Neural cell (in vitro differentiated cells): ENCODE results near the gene R3HDM4. TPM values are rescaled to one million over a fixed set of nuclear protein-coding genes. Genes with fewer than 3 reads are reported as not detected.

Experiments
- H2AFZ ChIP-seq: fragments of 200-600, 300-800 bp; sonication (generic), shearing (Covaris generic); 2 replicates; pipeline ENCODE4 v1.6.0; 2014; ENCODE audit warnings: low read depth, mild to moderate bottlenecking, antibody characterized with exemption, low read length, moderate library complexity
- H3F3A ChIP-seq: fragments of 200-600 bp; shearing (Covaris generic); 2 replicates; pipeline ENCODE4 v1.6.1; 2016; ENCODE audit warnings: mild to moderate bottlenecking, moderate library complexity, mixed read lengths, antibody characterized with exemption, low read length; ENCODE audit not compliant: insufficient read depth, poor library complexity, severe bottlenecking
- H3K27ac ChIP-seq: fragments of 200-600, 300-800 bp; sonication (generic), shearing (Covaris generic); 2 replicates; pipeline ENCODE4 v1.5.1; 2014; ENCODE audit warnings: mild to moderate bottlenecking, low read length, moderate library complexity
- H3K27me3 ChIP-seq: fragments of 300-800, 200-600 bp; sonication (generic), shearing (Covaris generic); 2 replicates; pipeline ENCODE4 v1.6.0; 2014; ENCODE audit warnings: mild to moderate bottlenecking, low read depth, low read length, moderate library complexity; ENCODE audit not compliant: insufficient read depth
- H3K36me3 ChIP-seq: fragments of 300-800, 200-600 bp; sonication (generic), shearing (Covaris generic); 2 replicates; pipeline ENCODE4 v1.5.1; 2014; ENCODE audit warnings: mild to moderate bottlenecking, antibody characterized with exemption, low read length, moderate library complexity; ENCODE audit not compliant: insufficient read depth
- H3K4me2 ChIP-seq: fragments of 300-800, 200-600 bp; sonication (generic), shearing (Covaris generic); 2 replicates; pipeline ENCODE4 v1.6.0; 2014; ENCODE audit warnings: mild to moderate bottlenecking, low read length
- H3K4me3 ChIP-seq: fragments of 300-800, 200-600 bp; sonication (generic), shearing (Covaris generic); 2 replicates; pipeline ENCODE4 v1.5.1; 2014; ENCODE audit warnings: mild to moderate bottlenecking, low read length, moderate library complexity
- H3K79me2 ChIP-seq: fragments of 200-600 bp; shearing (Covaris generic); replicated peaks from 2 replicates; pipeline ENCODE4 v1.6.0; 2014; ENCODE audit warnings: mild to moderate bottlenecking, low read length, moderate library complexity; ENCODE audit not compliant: insufficient read depth
- H3K9ac ChIP-seq: fragments of 300-800, 200-600 bp; sonication (generic), shearing (Covaris generic); 2 replicates; pipeline ENCODE4 v1.6.1; 2016; ENCODE audit warnings: mild to moderate bottlenecking, low read length, mixed read lengths
- H3K9me2 ChIP-seq: fragments of 200-600 bp; shearing (Covaris generic); 2 replicates; pipeline ENCODE4 v1.6.1; 2016; ENCODE audit warnings: mild to moderate bottlenecking, low read length, mixed read lengths; ENCODE audit not compliant: insufficient read depth
- H3K9me3 ChIP-seq: fragments of 200-600, 300-800 bp; sonication (generic), shearing (Covaris generic); 2 replicates; pipeline ENCODE4 v1.6.1; 2016; ENCODE audit warnings: mild to moderate bottlenecking, mixed run types, low read length, moderate library complexity, mixed read lengths
- H4K20me1 ChIP-seq: fragments of 200-600 bp; shearing (Covaris generic); 2 replicates; pipeline ENCODE4 v1.6.1; 2016; ENCODE audit warnings: mild to moderate bottlenecking, mixed run types; ENCODE audit not compliant: insufficient read depth
- CTCF ChIP-seq: fragments of 450-650 bp; IDR thresholded peaks from 2 replicates; pipeline ENCODE4 v1.5.1; 2014; ENCODE audit warnings: antibody characterized with exemption, mild to moderate bottlenecking, moderate library complexity; ENCODE audit not compliant: poor library complexity, severe bottlenecking
- EP300 ChIP-seq: fragments of 450-650 bp; conservative IDR thresholded peaks from 2 replicates; pipeline ENCODE4 v1.6.1; 2014; ENCODE audit warnings: antibody characterized with exemption, mild to moderate bottlenecking, moderate library complexity; ENCODE audit not compliant: poor library complexity, severe bottlenecking
- EZH2 ChIP-seq: fragments of 200-600, 300-800 bp; shearing (Covaris generic), sonication (generic); IDR thresholded peaks from 2 replicates; pipeline ENCODE4 v1.6.1; 2014; ENCODE audit warnings: antibody characterized with exemption, low read length, borderline replicate concordance, mild to moderate bottlenecking; ENCODE audit not compliant: insufficient read depth, poor library complexity, severe bottlenecking
- MXI1 ChIP-seq: fragments of 450-650 bp; conservative IDR thresholded peaks from 2 replicates; pipeline ENCODE4 v1.6.1; 2014; ENCODE audit warnings: antibody characterized with exemption, mild to moderate bottlenecking; ENCODE audit not compliant: poor library complexity, severe bottlenecking
- POLR2AphosphoS5 ChIP-seq: IDR thresholded peaks from 2 replicates; pipeline ENCODE4 v1.6.1; 2012
- RAD21 ChIP-seq: fragments of 450-650 bp; conservative IDR thresholded peaks from 2 replicates; pipeline ENCODE4 v1.6.1; 2014; ENCODE audit warnings: antibody characterized with exemption, mild to moderate bottlenecking, moderate library complexity
- REST ChIP-seq: IDR thresholded peaks from 2 replicates; pipeline ENCODE4 v1.6.1; 2012; ENCODE audit warnings: borderline replicate concordance
- SMC3 ChIP-seq: fragments of 450-650 bp; conservative IDR thresholded peaks from 2 replicates; pipeline ENCODE4 v1.6.1; 2014; ENCODE audit warnings: antibody characterized with exemption, mild to moderate bottlenecking, moderate library complexity; ENCODE audit not compliant: poor library complexity
- TAF1 ChIP-seq: IDR thresholded peaks from 2 replicates; pipeline ENCODE4 v1.6.1; 2012; ENCODE audit warnings: low read depth
- polyA plus RNA-seq: library from polyadenylated mRNA; depleted of rRNA; stranded (reverse); fragments of >200 nt; gene quantifications from 2 replicates; pipeline ENCODE4 v1.2.3, GENCODE V29; 2014

The R3HDM4 gene
- polyA plus RNA-seq, 1 donor from 2014 or later = 51.2 TPM

GRCh38 chr19:870314-870713 lies 42.7 kb downstream of the R3HDM4 start:
- no peak overlapping the region for H3K9ac ChIP-seq
- TF ChIP-seq SMC3 = no peak
- TF ChIP-seq RAD21 = no peak
- TF ChIP-seq POLR2AphosphoS5 = no peak
- no peak for TF ChIP-seq EP300
- no peak for TF ChIP-seq CTCF
- TF ChIP-seq REST = no peak
- no peak for TF ChIP-seq TAF1
- no peak for TF ChIP-seq MXI1
- no peak overlapping the region for H3K4me2 ChIP-seq
- no peak overlapping the region for H3K4me3 ChIP-seq
- H3F3A ChIP-seq = no peaks in the 10 kb centered on the region
- no peaks in the 10 kb centered on the region for H3K36me3 ChIP-seq
- no peaks in the 10 kb centered on the region for H3K79me2 ChIP-seq
- no peaks in the 10 kb centered on the region for H3K27me3 ChIP-seq
- H2AFZ ChIP-seq = no peak overlapping the region
- H3K9me2 ChIP-seq = no peaks in the 10 kb centered on the region
- no peaks in the 10 kb centered on the region for H3K9me3 ChIP-seq
- no peak overlapping the region for H3K27ac ChIP-seq
- no peaks in the 10 kb centered on the region for H4K20me1 ChIP-seq

DNA sequence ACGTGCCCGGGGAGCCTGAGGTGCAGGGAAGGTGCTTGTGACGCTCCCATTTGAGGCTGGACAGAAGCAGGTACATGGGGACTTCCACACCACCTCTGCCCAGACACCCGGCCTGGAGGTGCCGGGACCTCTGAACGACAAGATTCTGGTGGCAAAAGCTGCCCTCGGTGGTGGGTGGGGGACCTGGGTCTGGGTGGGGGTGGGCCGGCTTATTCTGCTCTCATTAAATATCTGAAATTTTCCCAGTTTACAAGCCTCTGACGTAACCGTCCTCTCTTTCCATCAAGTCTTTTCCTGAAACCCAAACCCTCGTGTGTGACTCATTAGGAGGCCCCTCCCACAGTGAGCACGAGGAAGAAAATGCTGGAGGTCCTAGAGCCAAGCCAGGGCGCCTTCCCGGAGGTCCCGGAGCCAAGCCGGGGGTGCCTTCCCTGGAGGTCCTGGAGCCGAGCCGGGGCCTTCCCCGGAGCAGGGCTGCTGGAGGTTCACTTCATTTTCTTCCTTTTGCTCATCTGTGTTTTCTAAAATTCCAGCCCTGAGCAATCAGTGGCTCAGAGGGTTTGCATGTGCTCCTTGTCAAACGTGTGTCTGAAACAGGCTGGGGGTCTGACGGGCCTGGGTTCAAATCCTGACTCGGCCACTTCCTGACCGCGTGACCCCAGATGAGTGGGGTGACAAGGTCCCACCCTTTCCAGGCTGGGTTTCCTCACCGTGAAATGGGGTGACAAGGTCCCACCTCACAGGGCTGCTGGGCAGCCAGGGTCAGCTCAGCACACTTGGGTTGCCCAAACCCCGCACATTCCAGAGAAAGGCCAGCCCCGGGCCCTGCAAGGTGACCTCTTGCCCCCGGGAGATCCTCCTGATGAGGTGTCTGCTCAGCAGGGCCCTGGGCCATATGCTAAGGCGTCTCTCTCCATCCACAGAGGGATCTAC lies 43.5 kb downstream of the R3HDM4 start:
- Histone ChIP-seq H3K4me3 (no peak overlapping the region), H3K9ac (no peak overlapping the region), H4K20me1 (no peaks in the 10 kb centered on the region), H2AFZ (no peak overlapping the region), H3K4me2 (no peak overlapping the region), H3K79me2 (no peaks in the 10 kb centered on the region), H3F3A (no peaks in the 10 kb centered on the region), H3K27ac (no peak overlapping the region), H3K9me2 (no peaks in the 10 kb centered on the region), H3K9me3 (no peaks in the 10 kb centered on the region), H3K36me3 (no peaks in the 10 kb centered on the region), H3K27me3 (no peaks in the 10 kb centered on the region)
- TF ChIP-seq POLR2AphosphoS5 (no peak), MXI1 (no peak), EZH2 (no peak), CTCF (no peak), EP300 (no peak), RAD21 (no peak), SMC3 (no peak), REST (no peak), TAF1 (no peak)
